GM18858 (cell line): ENCODE results near the gene STK32B.

ENCODE experiments used
- ATAC-seq: cut with Tn5 transposase; IDR thresholded peaks from one replicate; pipeline ENCODE4 v1.9.1; 2021; ENCODE audit not compliant: unreplicated experiment

The STK32B gene

GRCh38 chr4:5338531-5338930 lies 287.3 kb downstream of the STK32B start:
- ATAC-seq = no peak

GRCh38 chr4:5340991-5341451 lies 289.7 kb downstream of the STK32B start:
- no peak for ATAC-seq

DNA sequence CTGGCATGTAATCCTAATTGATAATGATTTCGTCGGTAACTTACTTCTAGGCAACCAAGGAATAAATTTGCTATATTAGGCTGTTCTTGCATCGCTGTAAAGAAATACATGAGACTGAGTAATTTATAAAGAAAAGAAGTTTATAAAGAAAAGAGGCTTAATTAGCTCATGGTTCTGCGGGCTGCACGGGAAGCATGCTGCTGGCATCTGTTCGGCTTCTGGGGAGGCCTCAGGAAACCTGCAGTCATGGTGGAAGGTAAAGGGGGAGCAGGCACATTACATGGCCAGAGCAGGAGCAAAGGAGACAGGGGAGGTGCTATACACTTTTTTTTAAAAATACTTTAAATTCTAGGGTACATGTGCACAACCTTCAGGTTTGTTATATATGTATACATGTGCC lies 290.2 kb downstream of the STK32B start:
- no peak for ATAC-seq

DNA sequence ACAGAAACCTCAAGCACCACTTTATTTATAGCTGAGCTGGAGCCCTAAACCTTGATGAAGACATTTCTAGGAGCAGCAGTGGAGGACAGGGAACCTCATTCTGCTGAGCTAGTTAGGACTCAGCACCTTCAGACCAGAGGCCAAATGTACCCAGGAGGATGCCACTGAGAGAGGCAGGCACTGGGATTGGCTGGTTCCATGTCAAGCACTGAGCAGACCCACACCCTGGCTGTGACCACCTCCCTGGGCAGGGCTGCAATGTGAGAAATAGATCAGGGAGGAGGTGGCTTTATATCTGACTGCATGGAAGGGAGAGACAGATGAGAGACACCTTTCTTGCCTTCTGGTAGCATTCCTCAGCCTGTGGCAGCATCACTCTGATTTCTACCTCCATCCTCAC lies 304.6 kb downstream of the STK32B start:
- no peak for ATAC-seq

- no peak for ATAC-seq
Measured at GRCh38 chr4:5357870-5358269, 306.6 kb downstream of the STK32B start.

DNA sequence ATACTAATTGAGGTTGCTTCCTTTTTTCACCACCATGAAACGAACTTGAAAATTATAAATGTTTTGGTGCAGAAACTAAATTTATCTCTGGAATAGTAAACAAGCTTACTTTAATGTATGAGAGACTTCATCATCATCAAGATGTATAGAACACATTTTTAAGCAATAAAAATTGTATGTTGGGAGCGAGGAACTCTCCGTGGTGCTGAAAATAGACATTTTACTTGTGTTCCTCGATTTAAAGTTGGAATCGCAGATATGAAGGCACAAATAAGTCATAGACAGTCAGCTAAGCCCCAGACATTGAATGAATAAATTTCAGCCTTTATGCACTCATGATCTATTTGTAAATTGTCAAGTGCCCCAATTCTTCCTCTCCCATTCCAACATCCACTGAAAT lies 310.7 kb downstream of the STK32B start:
- no peak for ATAC-seq

DNA sequence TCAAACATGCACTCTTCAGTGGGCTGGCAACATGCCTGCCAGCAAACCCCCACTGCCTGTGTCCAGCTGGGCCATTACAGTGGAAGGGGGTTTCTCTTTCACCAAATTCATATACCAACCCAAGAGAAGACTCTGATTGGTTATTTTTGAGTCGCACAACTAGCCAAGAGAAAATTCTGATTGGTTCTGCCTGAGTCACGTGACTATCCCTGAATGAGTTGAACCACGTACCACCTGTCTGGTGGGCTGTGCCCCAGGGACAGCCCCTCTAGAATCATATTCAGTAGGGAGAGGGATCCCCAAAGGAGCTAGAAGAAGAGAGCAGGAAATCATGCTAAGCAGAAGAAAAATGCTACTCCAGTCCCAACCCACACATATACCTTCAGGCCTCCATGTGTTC lies 313.1 kb downstream of the STK32B start:
- no peak for ATAC-seq

DNA sequence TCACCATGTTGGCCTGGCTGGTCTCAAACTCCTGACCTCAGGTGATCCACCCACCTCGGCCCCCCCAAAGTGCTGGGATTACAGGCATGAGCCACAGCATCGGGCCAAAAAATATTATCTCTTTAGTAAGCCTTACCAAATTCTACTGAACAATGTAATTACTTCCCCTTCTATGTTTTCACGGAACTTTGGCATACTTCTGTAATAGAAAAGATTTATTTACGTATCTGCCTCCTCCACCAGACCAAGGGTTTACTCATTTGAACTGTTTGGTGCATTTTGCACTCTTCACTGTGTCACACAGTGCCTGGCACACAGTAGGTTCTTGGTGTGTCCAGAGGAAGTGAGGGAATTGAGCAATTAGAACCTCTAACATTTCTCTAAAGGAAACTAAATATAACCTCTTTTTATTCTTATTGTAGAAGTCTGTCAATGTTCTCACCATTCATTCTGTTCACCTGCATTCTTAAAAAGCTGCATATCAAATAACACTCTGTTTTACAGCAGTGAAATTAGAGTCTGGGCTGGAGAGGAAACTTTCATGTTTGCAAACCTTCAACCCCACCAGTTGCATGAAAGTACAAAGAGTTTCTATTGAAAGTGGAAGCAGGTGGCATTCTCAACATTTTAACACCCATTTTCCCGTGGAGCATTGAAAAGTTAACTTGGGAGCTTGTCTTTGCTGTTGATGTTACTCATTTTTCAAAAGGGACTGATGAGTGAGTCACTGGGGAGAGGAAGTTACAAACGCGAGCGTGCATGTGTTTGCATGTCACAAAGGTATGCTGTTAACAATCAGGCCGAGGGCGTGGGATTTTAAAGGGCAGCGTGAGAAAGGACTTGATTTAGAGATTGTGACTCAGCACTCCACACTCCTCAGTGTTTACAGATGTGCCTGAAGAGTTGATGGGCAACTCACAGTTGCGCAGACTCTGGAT lies 314.1 kb downstream of the STK32B start:
- peak; percentile 38 for ATAC-seq

DNA sequence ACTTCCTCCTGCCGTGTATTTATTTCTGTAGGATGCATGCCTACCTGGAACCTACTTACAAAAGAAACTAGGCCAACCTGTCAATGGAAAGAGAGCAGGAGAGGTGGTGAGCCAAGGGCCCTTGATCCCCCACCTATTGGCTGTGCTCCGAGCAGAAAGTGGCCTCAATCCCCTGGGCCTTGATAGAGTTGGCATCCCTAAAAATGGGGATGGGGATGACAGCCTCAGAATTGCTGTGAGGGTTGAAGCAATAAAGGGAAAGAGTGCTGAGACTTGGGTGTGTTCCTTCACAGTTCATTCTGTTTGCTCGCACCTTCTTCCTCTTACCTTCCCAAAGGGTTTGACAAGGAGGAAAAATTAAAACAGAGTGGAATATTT lies 314.7 kb downstream of the STK32B start:
- ATAC-seq = no peak

GRCh38 chr4:5366421-5366820 lies 315.1 kb downstream of the STK32B start:
- no peak for ATAC-seq

- ATAC-seq = no peak
Measured at GRCh38 chr4:5368426-5368825, 317.1 kb downstream of the STK32B start.

DNA sequence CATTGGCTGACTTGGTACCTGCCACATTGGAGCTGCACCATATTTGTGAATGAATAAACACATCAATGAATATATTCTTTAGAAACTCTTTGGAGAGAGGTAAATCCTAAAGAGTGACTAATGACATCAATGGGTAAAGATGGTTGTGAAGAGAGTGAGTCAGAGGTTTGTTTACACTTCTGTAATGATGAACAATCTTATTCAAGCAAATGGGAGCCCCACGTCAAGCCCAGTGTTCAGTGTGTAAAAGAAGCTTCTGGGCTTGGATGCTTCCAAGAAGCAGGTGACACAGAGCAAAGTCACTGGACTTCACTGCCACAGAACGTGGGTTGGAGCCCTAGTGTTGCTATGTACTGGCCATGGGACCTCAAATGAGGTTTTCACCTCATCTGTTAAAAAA lies 319.0 kb downstream of the STK32B start:
- no peak for ATAC-seq

DNA sequence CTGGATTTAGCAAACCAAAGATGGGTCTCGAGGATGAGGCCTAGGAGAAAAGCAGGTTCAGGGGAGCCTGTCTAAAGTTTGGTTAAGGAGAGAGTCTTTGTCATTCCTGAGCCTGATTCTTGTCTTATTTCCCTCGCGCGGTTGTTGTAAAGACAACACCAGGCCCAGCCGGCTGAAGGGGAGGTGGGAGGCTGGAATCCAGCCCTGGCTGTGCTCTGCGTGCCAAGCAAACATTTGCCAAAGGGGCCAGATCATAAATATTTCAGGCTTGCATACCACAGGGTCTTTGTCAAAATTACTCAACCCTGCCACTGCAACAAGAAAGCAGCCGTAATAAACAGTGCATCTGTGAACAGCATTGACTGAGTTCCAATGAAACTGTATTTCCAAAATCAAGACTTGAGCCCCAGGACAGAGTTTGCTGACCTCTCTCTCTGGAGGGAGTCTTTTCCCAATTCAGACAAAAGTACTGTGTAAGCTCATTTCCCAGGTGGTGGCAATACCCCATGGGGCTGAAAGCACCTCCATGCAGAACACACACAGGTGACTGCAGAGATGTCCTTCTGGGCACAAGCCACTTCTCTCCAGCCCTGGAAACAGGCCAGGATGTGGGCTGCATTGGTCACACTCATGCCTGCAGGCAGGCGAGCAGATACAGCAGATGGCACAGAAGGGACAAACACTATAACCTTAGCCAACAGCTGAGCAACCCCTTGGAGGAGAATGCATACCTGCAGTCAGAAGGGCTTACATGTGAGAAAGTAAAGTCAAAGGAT lies 320.3 kb downstream of the STK32B start:
- ATAC-seq = no peak

DNA sequence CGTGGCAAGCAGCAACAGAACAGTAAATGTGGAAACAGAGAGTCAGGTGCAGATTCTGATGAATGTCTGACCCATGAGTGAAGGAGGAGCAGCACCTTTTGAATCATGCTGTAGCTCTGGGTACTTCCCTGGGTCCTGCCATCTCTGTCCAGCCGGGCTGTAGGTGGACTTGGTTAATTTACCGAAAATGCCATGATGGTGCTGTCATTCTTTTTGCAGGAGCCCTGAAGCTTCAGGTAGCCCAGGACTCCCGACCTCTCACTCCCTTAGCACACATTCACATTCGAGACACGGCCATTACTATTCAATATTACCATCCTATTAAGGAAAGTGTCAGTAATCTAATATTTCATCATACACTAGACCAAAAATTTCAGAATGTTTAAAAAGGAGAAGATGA lies 320.9 kb downstream of the STK32B start:
- no peak for ATAC-seq

DNA sequence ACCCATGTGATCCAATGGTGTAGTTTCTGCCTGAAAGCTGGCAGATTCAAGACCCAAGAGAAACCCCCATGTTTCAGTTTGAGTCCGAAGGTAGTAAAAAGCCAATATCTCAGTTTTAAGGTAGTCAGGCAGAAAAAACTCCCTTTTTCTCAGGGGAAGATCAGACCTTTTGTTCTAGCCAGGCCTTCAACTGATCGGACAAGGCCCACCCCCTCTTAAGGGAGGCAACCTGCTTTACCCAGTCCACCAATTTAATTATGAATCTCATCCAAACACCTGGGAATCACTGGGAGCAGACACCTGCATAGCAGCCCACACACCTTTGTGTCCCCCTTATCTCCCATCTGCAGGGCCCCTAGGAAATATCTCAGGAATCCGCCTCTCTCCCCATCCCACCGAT lies 322.0 kb downstream of the STK32B start:
- ATAC-seq = no peak

- no peak for ATAC-seq
Measured at GRCh38 chr4:5374592-5374991, 323.3 kb downstream of the STK32B start.

- no peak for ATAC-seq
Measured at GRCh38 chr4:5374994-5375393, 323.7 kb downstream of the STK32B start.

DNA sequence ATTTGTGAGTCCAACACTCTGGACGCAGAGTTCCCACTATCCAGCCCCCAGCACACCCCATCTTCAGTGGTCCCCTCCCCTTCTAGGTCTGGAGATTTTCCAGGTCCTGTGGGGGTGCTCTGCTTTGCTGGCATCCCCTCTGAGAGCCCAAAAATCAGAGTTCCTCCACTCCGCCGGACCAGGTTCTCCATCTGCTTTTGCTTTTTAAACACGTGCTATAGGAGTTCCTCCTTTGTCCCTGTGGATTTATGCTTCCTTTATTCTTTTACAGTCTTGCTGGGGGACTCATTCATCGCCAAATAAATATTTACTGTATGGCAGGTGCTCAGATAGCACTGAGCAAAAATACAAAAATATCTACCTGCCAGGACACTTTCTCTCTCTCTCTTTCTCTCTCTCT lies 324.7 kb downstream of the STK32B start:
- no peak for ATAC-seq

GRCh38 chr4:5378002-5378401 lies 326.7 kb downstream of the STK32B start:
- ATAC-seq = no peak

DNA sequence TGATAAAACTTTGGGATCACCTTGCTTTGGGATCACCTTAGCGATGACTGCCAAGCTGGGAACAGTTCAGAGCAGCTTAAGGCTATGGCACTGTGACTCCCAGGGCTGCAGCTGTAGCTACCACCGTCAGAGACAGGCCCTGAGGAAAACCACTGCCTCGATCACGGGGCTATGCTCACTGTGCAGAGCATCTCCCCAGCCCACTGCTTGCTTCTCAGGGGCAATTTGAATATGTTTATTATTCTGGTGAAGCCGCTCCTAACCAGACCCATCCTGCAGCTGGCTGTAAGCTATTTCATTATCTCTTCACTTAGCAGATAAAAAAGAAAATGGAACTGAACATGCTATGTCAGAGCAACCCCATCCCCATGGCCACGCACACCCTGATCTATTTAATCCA lies 328.6 kb downstream of the STK32B start:
- no peak for ATAC-seq

DNA sequence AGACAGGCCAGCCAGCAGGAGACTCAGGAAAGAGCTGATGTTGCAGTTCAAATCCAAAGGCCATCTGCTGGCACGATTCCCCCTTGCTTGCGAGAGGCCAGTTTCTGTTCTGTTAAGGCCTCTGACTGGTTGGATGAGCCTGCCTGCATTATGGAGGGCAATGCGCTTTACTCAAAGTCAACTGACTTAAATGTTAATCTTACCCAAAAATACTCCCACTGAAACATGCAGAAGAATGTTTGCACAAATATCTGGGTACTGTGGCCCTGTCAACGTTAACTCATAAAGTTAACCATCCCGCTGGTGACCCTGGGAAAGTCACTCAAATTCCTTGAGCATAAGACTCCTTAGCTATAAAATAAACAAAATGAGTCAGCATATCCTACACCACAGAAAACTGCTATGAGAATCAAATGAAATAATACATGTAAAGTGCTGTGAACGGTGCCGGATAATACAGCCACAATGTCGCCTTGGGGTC lies 330.7 kb downstream of the STK32B start:
- ATAC-seq = no peak
